HG02610 (cell line): ENCODE measurements around the gene ABHD14A.

Experiments used
- ATAC-seq: cut with Tn5 transposase; IDR thresholded peaks from one replicate; pipeline ENCODE4 v1.9.1; 2021; ENCODE audit warnings: mild to moderate bottlenecking, moderate library complexity; ENCODE audit not compliant: unreplicated experiment

ABHD14A gene

DNA sequence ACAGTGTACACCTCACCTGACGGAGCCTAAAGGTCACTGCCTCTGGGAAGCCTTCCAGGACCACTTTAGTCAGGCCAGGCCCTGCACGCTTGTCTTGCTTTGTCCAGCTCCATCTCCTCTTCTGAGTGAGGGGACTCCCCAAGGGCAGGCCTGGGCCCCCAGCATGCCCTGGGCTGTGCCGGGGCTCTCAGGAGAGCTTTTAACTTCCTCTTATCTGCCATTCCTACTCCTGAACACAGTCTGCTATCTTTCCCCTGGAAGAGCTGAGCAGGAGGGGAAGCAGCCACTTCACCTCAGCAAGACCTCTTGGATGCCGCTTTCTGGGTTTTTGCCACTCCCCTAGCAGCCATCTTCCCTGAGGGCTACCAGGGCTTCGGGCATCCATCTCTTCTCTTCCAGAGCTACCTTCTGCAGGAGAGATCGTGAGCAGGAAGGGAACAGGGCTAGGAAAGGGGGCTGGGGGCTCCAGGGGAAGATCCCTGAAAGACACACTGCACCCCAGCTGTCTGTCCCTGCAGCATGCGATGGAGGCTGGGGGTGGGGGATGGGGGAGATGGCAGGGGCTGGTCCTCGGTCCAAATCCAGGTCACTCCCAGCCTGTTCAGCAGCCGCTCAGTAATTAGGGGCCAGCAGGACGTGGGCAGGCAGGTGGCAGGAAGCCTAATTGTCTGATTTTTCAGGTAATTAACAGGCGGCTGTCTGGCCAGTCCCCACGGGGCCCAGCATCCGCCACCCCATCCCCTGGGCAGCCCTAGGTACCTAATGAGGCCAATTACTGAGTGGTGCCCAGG lies 40.8 kb downstream of the ABHD14A start:
- ATAC-seq, result no peak

- ATAC-seq, result no peak
Observed at GRCh38 chr3:52017586-52017985, 42.7 kb downstream of the ABHD14A start.

GRCh38 chr3:52018319-52019000 lies 43.6 kb downstream of the ABHD14A start:
- ATAC-seq, result no peak

- ATAC-seq, result no peak
Observed at GRCh38 chr3:52019352-52020080, 44.7 kb downstream of the ABHD14A start.

- ATAC-seq, result no peak
Observed at GRCh38 chr3:52020796-52021195, 45.9 kb downstream of the ABHD14A start.

GRCh38 chr3:52021489-52022268 lies 46.8 kb downstream of the ABHD14A start:
- no peak for ATAC-seq

- no peak for ATAC-seq
Observed at GRCh38 chr3:52022323-52023100, 47.6 kb downstream of the ABHD14A start.

- ATAC-seq, result no peak
Observed at GRCh38 chr3:52023101-52023770, 48.4 kb downstream of the ABHD14A start.

GRCh38 chr3:52023860-52024764 lies 49.2 kb downstream of the ABHD14A start:
- ATAC-seq, result peak; percentile 75

GRCh38 chr3:52024765-52025452 lies 50.0 kb downstream of the ABHD14A start:
- ATAC-seq, result no peak

GRCh38 chr3:52025453-52025852 lies 50.6 kb downstream of the ABHD14A start:
- ATAC-seq, result no peak

DNA sequence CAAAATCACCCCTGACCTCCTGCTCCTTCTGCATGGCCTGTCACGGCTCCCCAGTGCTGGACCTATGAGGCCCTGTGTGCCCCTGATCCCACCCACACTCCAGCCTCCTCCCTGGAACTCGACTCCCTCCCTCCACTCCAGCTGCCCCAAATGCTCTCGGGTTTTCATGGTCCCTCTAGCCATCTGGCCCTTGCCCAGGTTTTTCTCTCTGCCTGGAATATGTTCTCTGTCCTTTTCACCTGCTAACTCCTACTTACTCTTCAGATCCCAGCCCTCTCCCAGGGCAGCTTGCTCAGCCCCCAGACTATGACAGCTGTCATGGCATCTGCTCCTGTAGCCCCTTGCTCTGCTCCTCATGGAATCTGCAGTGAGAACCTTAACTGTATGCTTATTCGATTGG lies 51.2 kb downstream of the ABHD14A start:
- no peak for ATAC-seq

GRCh38 chr3:52028572-52028971 lies 53.7 kb downstream of the ABHD14A start:
- ATAC-seq, result no peak

GRCh38 chr3:52029053-52029452 lies 54.2 kb downstream of the ABHD14A start:
- ATAC-seq, result no peak

DNA sequence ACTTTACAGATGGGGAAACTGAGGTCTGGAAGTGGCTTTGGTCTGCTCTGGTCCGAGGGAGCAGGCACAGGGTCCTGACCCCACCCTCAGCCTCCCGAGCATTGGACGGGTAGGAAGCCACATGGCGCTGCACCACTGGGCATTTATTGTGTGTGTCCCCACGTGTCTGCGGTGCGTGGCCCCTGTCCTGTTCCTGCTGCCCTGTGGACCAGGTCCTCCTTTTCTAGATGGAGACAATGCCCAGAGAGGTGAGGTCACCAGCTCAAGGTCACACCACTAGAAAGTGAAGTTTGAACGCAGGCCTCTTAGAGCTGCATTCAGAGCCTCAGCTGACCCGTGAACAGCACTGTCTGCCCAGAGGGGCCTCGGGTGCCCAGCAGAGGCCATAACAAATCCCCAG lies 54.7 kb downstream of the ABHD14A start:
- no peak for ATAC-seq
